Tracheal epithelial cell (primary cell): ENCODE measurements around the gene CES1. TPM values are rescaled to one million over a fixed set of nuclear protein-coding genes. Genes with fewer than 3 reads are reported as not detected.

ENCODE experiments used
- total RNA-seq: library from RNA; depleted of rRNA; stranded (reverse); fragments of >200 nt; gene quantifications from 2 replicates; pipeline ENCODE4 v1.2.1, GENCODE V29; 2014

CES1 gene
- 1.2 TPM in 1 of 2 replicates, not detected in the other for total RNA-seq

GRCh38 chr16:55832773-55833691 is at the start of gene CES1:
CES1 (minus strand) TSS chr16:55833096; CDS start chr16:55833055, 41 bp downstream.

GRCh38 chr16:55875273-55875672 is 42.4 kb upstream of the CES1 start, which contains the start of gene CES5A:
CES5A (minus strand) TSS chr16:55875373; CDS start chr16:55875221, 152 bp downstream.

Other genes with a start within 250 kb of the CES1 start
- gene SLC6A2, start 177.1 kb downstream of the CES1 start, total RNA-seq, result 0.24 TPM in 1 of 2 replicates, not detected in the other
- not detected in 2 replicates for gene CES5A, start 42.3 kb upstream of the CES1 start, total RNA-seq